GM21423 (cell line): ENCODE measurements around the gene IP6K3.

ENCODE experiments used
- ATAC-seq: cut with Tn5 transposase; IDR thresholded peaks from one replicate; pipeline ENCODE4 v1.9.1; 2021; ENCODE audit warnings: mild to moderate bottlenecking, moderate library complexity; ENCODE audit not compliant: unreplicated experiment

Gene IP6K3

DNA sequence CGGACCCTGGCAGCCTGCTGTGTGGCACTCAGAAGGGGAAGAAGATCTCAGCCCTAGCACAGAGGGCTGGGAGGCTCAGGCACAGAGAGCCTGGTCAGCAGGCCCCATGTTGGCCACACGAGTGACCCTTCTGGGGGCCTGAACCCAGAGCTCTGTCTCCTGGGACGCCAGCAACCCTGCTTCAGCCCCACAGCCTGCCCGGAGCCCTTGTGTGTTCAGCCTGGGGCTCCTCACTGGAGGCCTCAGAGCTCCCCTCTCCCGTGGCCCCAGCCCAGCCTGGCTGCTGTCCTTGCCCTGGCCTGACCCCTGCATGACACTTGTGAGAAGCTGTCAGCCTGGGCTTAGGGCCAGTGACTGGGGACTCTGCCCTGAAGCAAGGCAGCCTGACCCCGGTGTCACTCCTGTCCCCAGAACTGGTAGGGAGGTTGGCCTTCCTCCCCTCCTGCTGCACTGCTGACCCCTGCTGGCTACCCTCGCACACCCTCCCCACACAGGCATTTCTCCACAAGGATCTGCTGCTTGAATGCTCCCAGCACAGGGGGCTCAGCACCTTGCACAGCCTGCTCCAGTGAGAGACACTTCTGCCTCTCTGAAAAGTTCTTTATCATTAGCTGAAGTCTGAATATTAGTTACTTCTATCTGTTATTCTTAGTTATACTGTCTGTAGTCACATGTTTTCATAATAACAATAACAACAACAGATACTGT lies 15.4 kb upstream of the IP6K3 start:
- ATAC-seq: no peak

DNA sequence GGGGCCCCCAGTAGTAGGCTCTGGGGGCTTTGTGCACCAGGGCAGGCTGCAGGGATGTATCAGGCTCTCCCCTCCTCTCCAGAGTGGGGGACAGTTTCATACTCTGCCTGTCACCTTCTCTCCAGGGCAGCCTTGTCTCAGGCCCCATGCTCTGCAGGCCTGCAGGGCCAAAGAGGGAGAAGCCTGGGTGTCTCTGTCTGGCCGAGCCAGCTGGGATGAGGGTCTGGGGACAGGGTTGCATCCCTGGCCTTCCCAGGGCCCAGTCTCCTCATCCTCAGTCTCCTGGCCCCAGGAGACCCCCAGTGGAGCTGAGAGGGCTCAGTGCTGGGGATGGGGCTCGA lies 14.8 kb upstream of the IP6K3 start:
- no peak for ATAC-seq

DNA sequence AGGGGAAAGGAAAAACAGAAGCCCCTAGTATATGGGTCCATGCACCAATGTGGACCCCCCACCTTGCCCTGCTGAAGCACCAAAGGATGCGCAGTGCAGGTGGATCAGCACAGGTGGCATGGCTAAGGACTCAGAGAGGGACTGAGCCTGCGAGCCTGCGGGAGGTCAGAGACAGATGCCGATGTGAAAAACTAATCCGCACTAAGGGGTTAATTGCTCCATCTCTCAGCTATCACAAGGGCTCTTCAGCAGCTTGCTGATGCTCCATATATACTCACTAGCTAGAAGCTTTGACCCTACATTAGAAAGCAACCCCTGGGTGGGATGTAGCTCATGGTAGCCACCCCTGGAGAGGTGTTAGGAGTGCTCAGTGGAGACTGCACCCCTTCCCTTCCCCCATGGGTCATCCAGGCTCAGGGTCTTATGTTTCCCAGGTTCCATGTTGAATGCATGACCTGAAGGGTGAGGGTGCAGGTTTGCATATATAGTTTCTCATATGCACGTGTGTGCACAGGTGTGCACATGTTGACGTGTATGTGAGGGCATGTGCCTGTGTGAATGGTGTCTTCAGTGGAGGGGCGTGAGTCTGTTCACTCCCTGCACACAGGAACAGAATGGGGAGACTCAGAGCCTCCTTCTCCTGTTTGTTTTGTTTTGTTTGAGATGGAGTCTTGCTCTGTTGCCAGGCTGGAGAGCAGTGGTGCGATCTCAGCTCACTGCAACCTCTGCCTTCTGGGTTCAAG lies 13.4 kb upstream of the IP6K3 start:
- ATAC-seq: no peak

DNA sequence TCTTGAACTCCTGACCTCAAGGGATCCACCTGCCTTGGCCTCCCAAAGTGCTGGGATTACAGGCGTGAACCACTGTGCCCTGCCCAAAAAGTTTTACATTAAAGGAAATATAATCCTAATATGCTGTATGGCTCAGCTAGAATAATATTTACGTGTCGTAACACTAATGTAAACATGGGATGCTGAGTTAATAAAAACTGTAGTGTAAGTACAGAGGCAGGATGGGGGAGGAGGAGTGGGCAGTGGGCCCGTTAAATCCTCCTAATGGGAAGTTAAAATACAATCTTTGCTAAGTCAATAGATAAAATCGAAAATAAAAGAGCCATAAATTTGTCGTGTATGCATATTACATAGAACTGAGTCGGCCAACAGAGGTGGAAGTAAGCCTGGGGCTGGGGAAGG lies 12.1 kb upstream of the IP6K3 start:
- no peak for ATAC-seq

DNA sequence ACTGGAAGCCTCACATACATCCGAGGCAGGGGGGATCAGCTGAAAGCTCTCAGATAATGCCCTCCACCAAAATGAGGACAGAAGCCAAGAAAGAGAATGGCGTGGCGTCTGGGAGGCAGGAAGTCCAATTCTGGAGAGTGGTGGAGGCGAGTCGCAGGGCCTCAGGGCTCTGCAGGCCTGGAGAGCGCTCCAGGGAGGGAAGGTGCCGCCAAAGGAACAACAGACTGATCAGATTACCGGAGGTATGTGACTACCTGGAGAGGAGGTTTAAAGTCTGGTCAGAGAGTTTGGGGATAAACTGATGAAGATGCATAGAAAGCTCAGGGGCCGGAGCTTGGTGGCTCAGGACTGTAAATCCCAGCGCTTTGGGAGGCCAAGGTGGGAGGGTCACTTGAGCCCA lies 11.2 kb upstream of the IP6K3 start:
- no peak for ATAC-seq

DNA sequence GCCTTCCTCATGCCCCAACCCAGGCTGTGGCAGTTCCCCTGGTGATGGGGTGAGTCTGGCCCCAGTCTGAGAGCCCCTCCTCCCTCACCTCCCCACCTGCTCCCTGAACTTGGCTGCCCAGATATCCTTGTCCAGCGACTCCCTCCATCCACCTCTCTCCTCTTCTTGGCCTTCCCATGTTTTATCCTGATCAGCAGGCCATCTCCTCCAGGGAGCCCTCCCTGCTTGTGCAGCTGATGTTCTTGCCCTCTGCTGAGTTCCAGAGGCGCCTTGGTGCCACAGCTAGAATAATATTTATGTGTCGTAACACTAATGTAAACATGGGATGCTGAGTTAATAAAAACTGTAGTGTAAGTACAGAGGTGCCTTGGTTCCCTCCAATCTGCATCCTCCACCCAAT lies 10.4 kb upstream of the IP6K3 start:
- ATAC-seq: no peak

DNA sequence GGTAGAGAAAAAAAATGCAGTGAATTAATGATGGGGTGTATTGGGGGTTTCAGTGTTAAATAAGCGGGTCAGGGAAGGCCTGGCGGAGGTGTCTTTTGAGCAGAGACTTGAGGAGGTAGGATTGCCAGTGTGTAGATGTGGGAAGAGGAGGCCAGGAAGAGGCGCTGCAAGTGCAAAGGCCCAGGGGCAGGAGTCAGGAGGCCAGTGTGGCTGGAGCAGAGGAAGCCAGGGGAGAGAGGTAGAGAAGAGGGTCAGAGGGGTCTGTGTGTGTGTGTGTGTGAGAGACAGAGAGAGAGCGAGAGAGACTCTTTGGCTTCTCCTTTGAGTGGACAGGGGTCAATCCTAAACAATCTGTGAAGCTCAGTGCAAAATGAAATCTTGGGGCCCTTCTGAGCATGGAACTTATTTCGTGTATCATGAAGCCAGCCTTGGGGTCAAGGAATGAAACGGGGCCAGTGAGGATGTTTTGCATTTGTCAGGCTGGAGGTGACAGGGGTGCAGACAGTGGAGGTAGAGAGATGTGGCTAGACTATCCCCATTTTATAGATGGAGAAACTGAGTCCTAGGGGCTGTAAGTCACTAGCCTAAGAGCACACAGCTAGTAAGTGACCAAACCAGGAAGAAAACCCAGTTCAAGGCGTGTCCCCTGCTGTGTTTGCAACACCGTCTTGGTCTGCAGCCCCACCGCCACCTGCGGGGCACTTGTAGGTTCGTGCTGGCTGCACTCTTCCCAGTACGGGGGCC lies 9.7 kb upstream of the IP6K3 start:
- ATAC-seq: no peak

DNA sequence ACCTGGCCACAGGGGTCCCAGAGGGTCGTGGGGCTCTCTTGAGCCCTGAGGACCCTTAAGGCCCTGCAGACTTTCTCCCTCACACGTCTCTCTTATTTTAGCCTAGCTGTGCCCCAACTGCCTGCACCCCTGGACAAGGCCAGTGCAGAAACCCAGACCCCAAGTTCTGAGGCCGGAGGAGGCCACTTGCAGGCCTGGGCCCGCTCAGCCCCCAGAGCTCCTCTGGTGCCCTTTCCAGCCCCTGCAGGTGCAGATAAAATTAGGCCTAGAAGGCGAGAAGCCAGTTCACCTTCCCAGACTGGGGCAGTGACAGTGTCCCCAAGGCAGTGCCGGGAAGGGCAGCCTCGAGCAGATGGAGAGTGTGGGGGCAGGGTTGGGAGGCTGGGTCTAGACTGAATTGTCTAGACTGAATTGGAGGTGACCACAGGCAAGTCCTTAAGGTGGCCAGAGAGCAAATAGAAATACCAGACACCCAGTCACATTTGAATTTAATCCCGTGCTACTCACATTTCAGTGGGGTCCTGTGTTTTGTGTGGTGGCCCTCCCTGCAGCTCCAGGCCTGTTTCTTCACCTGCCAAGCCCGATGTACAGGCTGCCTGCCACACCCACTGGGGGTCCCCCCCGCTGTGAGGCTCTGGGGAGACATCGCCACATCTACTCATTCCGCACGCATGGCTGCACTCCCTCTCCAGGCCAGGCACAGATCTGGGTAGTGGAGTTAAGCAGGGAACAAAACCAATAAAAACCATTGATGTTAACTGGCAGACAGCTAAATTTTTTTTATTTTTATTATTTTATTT lies 8.6 kb upstream of the IP6K3 start:
- ATAC-seq: no peak

DNA sequence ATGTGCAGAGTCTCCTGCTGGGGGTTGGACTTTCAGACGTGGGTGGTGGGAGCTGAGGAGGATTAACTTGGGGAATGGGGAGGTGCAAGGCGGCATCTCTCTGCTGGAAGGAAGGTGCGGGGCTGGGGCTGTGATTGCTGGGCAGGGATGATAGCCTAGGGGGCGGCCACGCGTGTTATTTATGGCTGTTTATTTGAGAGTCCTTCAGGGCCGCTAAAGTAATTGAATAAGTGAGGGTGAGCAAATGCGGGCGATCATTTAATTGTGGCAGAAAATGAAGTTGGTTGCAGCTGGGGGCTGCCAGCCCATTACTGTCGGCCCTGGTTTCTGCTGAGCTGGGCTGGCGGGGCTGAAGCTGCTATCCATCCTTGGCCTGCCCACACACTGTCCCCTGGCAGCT lies 7.5 kb upstream of the IP6K3 start:
- no peak for ATAC-seq

DNA sequence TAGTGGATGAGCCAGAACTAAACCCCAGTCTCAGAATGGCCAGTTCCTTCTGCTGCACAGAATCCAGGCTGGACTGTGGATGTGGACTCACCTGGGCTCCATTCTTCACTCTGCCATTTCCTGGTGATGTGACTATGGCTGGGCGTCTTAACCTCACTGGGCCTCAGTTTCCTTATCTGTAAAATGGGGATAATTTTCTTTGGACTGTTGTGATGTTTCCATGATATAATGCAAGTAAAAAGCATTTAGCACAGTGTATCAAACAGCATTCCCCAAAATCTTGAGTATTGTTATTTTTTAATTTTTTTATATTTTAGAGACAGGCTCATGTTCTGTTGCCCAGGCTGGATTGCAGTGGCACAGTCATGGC lies 5.9 kb upstream of the IP6K3 start:
- ATAC-seq: no peak

DNA sequence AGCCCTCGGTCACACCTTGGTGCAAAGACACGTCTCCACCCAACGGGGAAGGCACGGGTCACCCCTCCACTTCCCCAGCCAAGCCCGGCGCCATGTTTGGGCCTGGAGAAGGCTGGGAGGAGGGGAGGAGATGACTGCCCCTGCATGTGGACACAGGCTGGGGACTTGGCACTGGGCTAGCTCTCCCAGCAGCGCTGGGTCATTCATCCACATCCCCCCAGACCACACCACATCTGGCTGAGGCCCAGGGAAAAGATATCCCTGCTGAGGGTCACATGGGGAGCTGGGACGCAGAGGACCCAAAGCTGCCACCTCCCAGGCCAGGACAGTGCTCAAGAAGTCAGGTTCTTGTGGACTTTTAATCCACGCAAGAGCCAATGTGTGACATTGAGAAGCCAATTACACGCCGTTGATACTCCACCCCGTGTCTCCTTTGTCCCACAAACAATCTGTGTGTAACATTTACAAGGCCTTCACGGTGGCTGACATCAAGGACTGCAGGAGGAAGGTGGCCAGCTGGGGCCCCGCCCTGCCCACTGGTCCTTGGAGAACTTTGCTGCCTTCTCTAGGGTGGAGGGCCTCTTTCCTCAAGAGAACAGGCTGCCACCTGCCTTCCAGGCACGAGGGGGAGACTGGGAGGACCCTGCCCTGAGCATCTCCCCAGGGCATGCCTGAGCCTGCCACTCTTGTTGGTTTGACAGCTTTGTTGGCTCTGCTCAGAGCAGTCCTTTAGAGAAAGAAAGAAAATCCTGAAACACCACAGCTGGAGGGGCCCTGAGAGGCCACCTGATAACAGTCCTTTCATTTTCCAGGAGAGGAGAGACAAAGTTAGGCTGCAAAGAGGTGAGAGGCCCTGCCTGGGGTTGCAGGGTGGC lies 5.3 kb upstream of the IP6K3 start:
- ATAC-seq: no peak

DNA sequence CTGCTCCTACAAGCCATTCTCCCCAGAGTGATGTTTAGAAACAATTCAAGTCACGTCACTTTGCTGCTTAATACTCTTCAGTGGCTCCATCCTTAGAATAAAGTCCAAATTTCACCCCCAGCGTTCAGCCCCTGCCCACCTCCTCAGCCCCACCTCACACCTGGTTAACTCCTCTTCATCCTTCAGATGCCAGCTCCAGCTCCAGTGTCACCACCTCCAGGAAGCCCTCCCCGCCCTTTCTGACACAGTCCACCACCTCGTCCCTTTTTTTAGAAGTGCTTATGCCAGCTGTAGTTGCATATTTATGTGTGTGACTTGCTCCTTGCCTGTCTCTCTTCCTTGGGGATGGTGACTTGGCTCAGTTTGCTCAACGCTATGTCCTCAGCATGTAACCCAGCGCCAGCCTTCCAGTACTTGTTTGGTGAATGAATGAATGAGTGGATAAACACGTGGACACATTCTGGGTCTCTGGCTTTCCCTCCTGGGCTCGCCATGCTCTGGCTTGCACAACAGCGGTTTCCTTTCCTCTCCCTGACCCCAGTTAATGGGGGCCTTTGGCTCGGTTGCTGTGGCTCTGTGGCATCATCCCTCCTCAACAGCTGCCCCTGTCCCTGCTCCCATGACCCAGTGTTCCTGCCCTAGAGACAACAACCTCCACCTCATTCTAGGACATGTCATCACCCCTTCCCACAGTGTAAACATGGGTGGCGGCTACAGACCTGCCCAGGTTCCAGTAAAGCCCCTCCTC lies 3.7 kb upstream of the IP6K3 start:
- no peak for ATAC-seq

DNA sequence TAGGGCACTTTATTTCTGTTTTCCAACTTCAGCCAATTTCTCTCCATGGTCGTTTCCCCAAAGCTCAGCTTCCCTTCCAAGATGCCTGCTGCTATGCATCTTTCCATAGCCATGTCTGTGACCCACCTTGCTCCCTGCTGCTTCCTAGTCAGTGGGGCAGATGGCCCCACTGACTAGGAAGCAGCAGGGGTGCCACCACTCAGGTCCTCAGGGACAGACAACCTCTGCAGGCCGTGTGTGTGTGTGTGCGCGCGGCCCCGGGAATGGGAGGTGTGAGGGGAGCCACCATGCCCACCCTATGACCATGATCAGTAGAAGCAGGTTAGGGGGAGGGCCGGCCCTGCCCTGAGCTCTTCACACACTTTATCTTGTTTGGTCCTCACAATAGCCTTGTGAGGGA lies 2.7 kb upstream of the IP6K3 start:
- ATAC-seq: no peak

DNA sequence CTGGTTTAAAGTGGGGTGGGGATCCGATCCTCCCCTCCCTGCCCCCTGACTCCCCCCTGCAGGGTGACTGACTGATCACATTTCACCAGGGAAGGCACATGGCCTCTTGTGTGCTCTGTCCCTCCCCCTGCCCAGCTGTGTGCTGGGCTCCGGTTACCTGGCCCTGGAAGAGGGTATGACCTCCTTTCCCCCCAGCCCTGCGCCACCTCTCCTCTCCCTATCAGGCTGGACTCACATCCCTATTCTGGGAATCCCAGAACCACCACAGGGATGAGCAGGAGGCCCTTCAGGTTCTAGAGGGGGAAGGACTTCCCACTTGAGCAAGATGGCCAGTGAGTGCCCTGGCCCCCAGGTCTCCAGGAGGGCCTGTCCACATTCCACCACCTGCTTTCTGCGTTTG lies 2.1 kb upstream of the IP6K3 start:
- no peak for ATAC-seq

DNA sequence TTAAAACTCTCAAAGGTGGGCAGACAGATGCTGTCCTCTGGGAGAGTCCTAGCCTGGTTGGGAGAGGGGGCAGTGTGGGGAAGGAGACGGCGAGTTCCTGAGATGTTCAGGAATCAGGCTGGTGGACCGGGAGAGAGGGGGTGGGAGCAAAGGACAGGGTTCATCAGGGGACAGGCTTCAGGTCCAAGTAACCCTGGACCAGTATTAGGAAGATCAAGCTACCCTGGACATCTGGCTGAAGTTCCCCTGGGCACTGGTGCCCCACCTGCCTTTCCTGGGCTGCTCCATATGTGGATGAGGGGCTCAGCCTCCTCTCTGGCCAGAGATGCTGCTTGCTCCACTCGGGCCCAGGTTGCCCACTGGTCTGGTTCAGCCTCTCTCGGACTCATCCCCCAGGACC lies 1.1 kb upstream of the IP6K3 start:
- no peak for ATAC-seq

DNA sequence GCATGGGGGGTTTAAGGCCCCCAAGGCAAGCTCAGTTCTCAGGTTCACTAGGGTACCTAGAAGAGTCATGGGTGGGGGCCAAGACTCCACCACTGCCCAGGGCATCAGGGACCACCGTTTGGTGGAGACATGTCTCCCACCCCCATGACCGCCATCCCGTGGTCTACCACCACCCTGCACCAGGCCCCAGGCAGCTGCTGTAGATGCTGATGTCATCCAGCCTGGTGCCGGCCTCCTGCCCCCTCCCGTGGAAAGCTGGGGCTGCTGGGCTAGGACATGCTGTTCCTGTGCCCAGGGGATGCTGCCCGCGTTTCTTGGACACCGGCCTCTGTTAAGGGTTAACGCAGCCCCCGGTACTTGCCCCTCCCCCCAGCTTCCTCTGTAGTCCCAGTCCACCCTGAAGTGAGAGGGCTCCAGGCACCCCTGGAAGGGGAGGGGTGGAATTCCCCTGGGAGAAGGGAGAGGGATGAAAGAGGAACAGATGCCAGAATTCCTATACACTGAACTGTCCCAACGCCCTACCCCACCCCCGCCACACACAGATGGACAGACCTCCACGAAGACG lies 587 bp downstream of the IP6K3 start:
- ATAC-seq: no peak

DNA sequence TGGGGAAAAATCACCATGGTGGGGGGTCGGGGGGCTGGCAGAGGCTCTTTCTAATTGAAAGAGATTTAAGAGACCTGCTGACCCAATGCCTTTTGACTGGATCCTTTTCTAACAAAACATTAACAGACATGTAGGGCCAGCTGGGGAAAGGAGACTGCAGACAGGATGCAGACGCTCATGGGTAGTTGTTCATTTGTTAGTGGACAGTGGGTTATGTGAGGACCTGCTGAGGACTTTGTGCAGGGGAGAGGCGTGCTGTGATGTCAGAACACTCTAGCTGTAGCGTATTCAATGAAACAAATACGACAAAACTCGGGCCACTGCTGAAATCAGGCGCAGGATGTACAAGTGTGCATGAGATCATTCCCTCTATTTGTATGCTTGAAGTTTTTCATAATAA lies 1.2 kb downstream of the IP6K3 start:
- no peak for ATAC-seq

DNA sequence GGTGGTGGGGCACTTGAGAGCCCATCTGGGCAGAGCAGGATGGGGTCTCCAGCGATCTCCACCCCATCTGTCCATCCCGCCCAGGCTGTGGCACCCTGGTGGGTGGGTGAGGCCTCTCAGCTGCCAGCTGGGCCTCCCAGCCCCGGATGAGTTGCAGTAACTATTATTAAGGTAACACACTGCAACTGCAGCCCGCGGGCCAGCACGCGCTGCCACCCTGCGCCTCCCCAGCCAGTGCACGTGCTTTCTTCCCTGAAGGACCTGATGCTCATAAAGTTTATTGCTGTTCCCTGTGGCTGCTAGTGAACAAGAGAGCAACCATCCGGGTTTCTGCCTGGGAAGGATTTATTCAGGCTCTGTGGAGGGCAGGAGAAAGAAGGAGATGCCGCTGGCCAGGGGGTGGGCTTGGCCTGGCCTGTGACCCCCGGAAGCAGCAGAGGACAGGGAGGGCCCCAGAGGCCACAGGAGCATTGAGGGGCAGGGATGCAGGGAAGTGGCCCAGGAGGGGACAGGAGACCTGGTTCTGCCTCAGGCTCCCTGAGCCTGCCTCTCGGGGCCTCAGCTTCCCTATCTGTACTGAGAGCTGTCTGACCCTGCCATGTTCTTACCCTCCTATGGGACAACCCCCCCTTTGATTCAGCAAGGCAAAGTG lies 1.7 kb downstream of the IP6K3 start:
- no peak for ATAC-seq
